SK-N-SH (cell line): ENCODE measurements around the gene RASL10B.

ENCODE experiments used
- CHD2 ChIP-seq: fragments of 150-350 bp; IDR thresholded peaks from 2 replicates; pipeline ENCODE4 v1.6.1; 2018; ENCODE audit warnings: low read length; ENCODE audit not compliant: partially characterized antibody
- EZH2phosphoT487 ChIP-seq: fragments of 200-600 bp; sonication (generic); IDR thresholded peaks from 2 replicates; pipeline ENCODE4 v1.6.1; 2017; ENCODE audit warnings: low read depth, mixed run types, mild to moderate bottlenecking, antibody characterized with exemption, moderate library complexity, borderline replicate concordance
- NFIC ChIP-seq: IDR thresholded peaks from 2 replicates; pipeline ENCODE4 v1.4.0; 2012; ENCODE audit warnings: borderline replicate concordance
- POLR2AphosphoS5 ChIP-seq: IDR thresholded peaks from 2 replicates; pipeline ENCODE4 v1.6.1; 2012; ENCODE audit warnings: low read depth, low read length
- RAD21 ChIP-seq: IDR thresholded peaks from 2 replicates; pipeline ENCODE4 v1.6.1; 2012; ENCODE audit warnings: mild to moderate bottlenecking, low read length
- SMC3 ChIP-seq: IDR thresholded peaks from 2 replicates; pipeline ENCODE4 v1.6.1; 2012; ENCODE audit warnings: low read depth, low read length, improper control_type of control experiment
- TAF1 ChIP-seq: IDR thresholded peaks from 2 replicates; pipeline ENCODE4 v1.6.1; 2012; ENCODE audit warnings: low read depth, mild to moderate bottlenecking, low read length, moderate library complexity, borderline replicate concordance
- TCF12 ChIP-seq: IDR thresholded peaks from 2 replicates; pipeline ENCODE4 v1.4.0; 2012
- YY1 ChIP-seq: IDR thresholded peaks from 2 replicates; pipeline ENCODE4 v1.4.0; 2012; ENCODE audit warnings: low read depth, mild to moderate bottlenecking
- TF ChIP-seq, protein P1 (sequence below): fragments of 200-600 bp; sonication (generic); IDR thresholded peaks from 2 replicates; pipeline ENCODE4 v1.6.1; 2017; ENCODE audit warnings: antibody characterized with exemption, mild to moderate bottlenecking, moderate library complexity
- TF ChIP-seq, protein P2 (sequence below): IDR thresholded peaks from 2 replicates; pipeline ENCODE4 v1.4.0; 2012; ENCODE audit warnings: low read depth
- TF ChIP-seq, protein P3 (sequence below): fragments of 150-350 bp; IDR thresholded peaks from 2 replicates; pipeline ENCODE4 v1.6.1; 2017; ENCODE audit warnings: antibody characterized with exemption, low read length, low read depth, borderline replicate concordance

DNA sequence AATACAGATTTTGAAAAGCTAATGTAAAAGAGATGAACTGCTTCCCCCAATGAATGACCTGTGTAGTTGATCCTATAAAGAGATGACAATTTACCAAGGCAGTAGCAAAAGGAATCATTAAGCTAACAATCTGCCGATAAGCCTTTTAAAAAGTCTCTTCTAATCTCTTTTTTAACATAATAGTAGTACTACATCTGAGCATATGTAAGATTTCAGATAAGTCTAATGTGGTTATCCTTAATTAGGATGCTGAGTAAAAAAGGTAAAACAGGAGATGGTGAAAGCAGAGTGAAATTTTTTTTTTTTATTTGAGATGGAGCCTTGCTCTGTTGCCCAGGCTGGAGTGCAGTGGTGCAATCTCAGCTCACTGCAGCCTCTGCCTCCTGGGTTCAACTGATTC is 26.2 kb upstream of the RASL10B start:
- no peak for TF ChIP-seq TCF12
- TF ChIP-seq, protein P1, sequence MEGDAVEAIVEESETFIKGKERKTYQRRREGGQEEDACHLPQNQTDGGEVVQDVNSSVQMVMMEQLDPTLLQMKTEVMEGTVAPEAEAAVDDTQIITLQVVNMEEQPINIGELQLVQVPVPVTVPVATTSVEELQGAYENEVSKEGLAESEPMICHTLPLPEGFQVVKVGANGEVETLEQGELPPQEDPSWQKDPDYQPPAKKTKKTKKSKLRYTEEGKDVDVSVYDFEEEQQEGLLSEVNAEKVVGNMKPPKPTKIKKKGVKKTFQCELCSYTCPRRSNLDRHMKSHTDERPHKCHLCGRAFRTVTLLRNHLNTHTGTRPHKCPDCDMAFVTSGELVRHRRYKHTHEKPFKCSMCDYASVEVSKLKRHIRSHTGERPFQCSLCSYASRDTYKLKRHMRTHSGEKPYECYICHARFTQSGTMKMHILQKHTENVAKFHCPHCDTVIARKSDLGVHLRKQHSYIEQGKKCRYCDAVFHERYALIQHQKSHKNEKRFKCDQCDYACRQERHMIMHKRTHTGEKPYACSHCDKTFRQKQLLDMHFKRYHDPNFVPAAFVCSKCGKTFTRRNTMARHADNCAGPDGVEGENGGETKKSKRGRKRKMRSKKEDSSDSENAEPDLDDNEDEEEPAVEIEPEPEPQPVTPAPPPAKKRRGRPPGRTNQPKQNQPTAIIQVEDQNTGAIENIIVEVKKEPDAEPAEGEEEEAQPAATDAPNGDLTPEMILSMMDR: no peak
- no peak for TF ChIP-seq EZH2phosphoT487
- no peak for TF ChIP-seq POLR2AphosphoS5
- TF ChIP-seq, protein P2, sequence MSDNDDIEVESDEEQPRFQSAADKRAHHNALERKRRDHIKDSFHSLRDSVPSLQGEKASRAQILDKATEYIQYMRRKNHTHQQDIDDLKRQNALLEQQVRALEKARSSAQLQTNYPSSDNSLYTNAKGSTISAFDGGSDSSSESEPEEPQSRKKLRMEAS: no peak
- TF ChIP-seq, protein P3, sequence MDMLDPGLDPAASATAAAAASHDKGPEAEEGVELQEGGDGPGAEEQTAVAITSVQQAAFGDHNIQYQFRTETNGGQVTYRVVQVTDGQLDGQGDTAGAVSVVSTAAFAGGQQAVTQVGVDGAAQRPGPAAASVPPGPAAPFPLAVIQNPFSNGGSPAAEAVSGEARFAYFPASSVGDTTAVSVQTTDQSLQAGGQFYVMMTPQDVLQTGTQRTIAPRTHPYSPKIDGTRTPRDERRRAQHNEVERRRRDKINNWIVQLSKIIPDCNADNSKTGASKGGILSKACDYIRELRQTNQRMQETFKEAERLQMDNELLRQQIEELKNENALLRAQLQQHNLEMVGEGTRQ: no peak
- TF ChIP-seq NFIC: no peak
- no peak for TF ChIP-seq SMC3
- TF ChIP-seq CHD2: no peak
- TF ChIP-seq TAF1: no peak
- no peak for TF ChIP-seq RAD21
- no peak for TF ChIP-seq YY1
